DMS153 treated with DMSO at 0.1 percent for 48 hours (cell line): Measurements from ENCODE around the gene PLCH2.

Source experiments
- DNase-seq: peaks from one replicate; lab custom pipeline; 2025; ENCODE audit not compliant: unreplicated experiment; lab: John Stamatoyannopoulos, UW

PLCH2 gene

DNA sequence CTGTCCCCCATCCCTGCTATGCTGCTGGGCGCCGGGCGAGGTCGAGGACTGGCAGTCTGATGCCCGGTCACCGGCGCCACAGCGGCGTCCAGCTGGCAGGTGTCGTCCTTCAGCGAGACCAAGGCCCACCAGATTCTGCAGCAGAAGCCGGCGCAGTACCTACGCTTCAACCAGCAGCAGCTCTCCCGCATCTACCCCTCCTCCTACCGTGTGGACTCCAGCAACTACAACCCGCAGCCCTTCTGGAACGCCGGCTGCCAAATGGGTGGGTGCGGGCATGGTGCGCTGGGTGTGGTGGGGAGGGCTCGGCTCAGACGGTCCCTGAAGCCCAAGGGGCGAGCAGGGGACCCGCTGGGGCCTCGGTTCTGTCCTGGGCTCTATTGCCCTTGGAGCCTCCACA, 20.7 kb downstream of the PLCH2 start:
- DNase-seq: no peak

DNA sequence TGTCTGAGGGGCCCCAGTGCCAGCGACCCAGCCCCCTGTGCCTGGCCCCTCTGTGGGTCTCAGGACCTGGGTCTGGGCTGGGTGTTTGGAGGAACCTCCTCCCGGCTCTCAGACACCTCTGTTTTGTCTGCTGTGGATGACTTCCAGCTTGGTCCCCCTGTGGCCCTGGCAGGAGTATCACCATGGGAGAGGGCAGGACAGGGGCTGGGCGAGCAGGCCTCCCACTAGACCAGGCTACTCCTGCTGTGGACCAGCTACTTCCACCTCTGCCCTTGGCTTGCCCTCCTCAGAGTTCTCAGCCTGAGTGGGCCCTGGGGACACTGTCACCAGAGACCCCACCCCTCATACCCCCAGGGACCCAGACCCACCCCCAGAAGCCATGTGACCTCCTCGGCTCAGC, 21.8 kb downstream of the PLCH2 start:
- no peak for DNase-seq

DNA sequence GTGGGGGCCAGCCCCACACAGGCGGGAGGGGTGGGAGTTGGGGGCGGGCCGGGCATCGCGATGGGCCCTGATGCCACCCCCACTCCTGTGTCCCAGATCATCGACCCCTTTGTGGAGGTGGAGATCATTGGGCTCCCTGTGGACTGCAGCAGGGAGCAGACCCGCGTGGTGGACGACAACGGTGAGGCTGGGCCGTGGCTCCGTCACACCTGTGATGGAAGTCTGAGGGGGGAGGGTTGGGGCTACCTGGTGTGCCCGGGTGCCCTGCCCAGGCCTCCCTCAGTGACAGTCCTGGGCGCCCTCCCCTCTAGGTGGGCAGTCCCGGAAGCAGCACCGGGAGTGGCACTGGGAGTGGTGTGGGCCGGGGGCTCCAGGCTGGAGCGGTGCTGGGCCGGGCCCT, 22.6 kb downstream of the PLCH2 start:
- no peak for DNase-seq

DNA sequence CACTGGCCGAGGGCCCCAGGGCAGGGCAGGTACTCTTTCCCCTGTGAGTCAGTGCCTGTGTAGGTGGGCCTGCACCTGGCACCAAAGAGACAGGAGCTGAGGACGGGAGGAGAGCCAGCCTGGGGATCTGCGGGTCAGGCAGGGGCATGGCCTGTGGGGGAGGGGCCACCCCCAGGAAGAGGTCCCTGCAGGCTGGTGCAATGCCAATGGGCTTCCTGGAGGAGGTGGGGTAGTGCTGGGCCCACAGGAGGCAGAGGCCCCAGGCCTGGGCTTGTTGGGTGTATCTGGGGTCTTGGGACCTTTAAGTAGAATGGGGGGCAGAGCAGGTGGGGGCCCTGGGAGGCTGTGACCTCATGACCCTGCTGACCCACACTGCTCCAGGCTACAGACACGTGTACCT, 23.2 kb downstream of the PLCH2 start:
- DNase-seq: no peak

DNA sequence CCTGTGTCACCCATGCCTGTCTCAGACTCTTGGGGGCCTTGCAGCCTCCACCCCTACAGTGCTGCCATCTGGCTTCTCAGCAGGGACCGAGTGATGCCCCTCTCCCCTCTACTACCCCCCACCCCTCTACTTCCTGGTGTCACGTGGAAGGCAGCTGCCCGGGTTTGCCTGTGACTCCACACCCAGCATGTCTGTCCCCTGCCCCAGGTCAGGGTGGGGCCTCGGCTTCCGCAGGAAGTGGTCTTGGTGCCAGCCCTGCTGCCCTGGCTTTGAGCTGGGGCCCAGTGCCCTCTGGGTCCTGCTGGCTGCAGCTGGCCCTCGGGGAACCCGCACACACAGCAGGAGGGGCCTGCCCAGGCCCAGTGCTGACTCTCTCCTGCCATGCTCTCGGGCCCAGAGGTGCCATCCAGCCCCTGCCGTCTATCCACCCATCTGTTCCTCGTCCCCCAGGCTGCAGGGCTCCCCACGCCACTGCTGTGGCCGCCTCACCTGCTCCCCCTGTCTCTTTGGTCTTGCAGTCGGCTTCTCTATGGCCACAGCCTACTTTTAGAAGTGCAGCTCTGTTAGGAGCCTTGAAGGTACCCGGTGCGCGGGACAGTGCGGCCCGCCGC, 24.0 kb downstream of the PLCH2 start:
- DNase-seq: no peak

DNA sequence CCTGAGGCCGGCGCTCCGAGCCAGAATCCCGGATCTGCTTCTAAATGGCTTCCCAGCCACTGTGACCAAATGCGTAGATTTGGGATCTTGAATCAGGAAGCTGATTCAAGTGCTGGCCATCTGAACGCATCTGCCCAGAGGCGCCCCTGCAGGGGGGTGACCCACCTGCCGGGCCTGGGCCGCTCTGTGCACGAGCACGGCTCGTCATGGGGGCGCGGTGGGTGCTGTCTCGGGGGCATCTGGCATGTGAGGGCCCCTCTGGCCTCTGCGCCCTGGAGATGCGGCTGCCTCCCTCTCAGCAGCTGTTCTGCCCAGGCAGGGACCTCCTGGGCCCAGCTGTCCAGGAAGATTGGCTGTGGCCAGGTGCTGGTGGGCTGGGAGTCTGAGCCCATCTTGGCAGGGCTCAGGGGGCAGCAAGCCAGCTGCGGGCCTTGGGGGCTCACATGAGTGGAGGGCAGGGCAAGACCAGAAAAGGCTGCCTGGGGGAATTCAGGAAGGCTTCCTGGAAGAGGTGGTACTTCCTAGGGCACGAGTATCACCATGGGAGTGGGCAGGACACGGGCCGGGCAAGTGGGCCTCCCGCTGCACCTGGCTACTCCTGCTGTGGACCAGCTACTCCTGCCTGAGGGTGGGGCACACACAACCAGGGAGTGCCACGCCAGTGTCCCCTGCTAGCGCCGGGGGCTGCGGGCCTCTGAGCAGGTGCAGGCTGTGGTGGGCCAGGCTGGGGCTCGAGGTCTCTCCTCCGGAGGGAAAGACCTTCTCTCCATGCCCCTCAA, 25.1 kb downstream of the PLCH2 start:
- DNase-seq: no peak

DNA sequence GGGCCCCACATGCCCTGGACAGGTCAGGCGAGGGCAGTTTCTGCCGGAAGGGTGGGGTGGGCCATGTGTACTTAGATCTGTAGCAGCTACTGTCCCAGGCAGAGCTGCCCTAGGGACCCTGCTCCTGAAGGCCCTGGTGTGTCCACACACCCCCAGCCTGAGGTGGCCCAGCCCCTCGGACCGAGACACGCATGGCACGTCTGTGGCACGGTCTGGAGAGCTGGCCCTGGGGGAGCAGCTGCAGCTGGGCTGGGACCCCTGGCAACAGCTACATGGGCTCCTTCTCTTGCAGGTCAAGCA, 25.7 kb downstream of the PLCH2 start:
- no peak for DNase-seq

DNA sequence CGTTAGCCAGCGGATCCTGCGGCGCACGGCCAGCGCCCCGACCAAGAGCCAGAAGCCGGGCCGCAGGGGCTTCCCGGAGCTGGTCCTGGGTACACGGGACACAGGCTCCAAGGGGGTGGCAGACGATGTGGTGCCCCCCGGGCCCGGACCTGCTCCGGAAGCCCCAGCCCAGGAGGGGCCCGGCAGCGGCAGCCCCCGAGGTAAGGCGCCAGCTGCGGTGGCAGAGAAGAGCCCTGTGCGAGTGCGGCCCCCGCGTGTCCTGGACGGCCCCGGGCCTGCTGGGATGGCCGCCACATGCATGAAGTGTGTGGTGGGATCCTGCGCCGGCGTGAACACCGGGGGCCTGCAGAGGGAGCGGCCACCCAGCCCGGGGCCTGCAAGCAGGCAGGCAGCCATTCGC, 26.1 kb downstream of the PLCH2 start:
- DNase-seq: no peak

DNA sequence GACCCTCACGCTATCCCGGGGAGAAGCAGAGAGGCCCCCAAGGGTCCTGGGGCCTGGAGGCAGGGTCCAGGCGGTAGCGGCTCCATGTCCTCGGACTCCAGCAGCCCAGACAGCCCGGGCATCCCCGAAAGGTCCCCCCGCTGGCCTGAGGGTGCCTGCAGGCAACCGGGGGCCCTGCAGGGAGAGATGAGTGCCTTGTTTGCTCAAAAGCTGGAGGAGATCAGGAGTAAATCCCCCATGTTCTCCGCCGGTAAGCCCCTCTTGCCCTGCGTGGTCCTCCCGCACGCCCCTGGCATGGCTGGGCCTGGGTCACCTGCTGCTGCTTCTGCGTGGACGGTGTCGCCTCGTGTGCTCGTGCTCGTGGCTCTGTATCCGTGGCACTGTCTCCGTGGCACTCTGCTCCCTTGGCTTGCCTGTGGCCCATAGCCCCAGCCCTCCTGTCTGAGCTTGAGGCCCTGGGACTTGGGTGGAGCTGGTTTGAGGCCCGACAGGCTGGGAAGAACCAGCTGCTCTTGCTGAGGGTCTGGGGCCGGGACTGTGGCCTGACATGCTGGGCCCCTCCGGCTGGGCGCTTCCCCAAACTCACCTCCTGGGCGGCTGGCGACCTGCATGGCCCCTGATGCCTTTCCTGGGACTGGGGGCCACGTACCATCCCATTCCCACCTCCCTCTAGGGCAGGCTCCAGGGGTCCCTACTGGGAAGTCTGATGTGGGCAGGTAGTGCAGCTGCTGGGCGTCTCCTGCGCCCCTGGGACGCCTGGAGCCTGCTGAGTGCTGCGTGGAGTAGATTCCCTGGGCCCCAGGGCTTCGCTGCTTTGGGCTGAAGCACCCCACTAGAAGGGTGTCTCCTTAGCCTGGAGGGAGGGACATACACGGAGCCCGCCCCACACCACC, 26.8 kb downstream of the PLCH2 start:
- no peak for DNase-seq

DNA sequence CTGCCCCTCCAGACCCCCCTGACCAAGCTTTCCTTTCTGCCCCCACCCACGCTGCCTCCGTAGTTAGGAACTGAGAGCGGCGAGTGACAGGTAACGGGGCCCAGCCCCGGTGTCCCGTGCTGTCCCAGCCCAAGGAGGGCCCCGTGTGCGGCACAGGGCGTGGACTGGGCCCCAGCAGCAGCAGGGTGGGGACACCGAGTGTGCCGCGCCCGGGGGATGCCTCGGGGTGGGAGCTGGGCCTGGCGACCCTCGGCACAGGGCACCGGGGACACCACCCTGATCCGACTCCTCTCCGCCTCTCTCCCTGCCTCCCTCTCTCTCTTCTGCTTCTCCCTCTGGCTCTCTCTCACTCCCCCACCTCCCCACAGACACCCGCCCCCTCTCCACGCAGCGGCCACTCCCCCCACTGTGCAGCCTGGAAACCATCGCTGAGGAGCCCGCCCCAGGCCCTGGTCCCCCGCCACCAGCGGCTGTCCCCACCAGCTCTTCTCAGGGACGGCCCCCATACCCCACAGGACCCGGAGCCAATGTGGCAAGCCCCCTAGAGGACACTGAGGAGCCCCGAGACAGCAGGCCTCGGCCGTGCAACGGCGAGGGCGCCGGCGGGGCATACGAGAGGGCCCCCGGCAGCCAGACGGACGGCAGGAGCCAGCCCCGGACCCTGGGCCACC, 27.6 kb downstream of the PLCH2 start:
- DNase-seq: no peak

DNA sequence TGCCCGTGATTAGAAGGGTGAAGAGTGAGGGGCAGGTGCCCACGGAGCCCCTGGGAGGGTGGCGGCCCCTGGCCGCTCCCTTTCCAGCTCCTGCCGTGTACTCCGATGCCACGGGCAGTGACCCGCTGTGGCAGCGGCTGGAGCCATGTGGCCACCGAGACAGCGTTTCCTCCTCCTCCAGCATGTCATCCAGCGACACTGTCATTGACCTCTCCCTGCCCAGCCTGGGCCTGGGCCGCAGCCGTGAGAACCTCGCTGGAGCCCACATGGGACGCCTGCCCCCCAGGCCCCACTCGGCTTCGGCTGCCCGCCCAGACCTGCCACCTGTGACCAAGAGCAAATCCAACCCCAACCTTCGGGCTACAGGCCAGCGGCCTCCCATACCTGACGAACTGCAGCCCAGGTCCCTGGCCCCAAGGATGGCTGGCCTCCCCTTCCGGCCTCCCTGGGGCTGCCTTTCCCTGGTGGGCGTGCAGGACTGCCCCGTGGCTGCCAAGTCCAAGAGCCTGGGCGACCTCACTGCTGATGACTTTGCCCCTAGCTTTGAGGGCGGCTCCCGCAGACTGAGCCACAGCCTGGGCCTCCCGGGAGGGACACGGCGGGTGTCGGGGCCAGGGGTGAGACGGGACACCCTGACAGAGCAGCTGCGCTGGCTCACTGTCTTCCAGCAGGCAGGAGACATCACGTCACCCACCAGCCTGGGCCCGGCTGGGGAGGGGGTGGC, 28.3 kb downstream of the PLCH2 start:
- no peak for DNase-seq

DNA sequence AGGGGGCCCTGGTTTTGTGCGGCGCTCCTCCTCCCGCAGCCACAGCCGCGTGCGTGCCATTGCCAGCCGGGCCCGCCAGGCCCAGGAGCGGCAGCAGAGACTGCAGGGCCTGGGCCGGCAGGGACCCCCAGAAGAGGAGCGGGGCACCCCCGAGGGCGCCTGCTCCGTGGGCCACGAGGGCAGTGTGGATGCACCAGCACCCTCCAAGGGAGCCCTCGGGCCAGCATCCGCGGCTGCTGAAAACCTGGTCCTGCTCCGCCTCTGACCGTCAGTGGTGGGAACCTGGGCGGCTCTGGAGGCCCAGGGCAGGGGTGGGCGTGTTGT, 28.8 kb downstream of the PLCH2 start:
- no peak for DNase-seq

DNA sequence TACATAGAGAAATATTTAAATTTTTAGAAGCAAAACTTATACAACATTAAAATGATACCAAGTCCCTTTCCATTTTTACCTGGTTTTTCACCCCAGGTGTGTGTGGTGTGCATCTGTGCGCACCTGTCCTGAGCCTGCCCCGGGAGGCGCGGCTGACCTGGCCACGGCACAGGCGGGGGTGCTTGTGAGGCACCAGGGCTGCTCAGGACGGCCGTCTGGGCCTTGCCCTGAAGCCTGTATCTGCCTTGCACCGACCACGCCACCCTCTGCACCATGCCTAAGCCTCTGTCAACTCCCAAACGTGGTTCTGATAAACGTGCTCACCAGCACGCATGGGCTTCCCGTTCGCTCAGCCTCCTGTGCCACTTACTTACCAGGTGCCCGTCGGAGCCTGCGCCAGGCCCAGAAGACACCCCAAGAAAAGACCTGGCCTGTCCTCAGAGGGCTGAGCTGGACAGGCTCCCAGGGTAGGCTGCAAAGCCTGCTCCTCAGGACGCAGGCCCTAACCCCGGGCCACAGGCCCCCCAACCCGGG, 29.4 kb downstream of the PLCH2 start:
- no peak for DNase-seq

DNA sequence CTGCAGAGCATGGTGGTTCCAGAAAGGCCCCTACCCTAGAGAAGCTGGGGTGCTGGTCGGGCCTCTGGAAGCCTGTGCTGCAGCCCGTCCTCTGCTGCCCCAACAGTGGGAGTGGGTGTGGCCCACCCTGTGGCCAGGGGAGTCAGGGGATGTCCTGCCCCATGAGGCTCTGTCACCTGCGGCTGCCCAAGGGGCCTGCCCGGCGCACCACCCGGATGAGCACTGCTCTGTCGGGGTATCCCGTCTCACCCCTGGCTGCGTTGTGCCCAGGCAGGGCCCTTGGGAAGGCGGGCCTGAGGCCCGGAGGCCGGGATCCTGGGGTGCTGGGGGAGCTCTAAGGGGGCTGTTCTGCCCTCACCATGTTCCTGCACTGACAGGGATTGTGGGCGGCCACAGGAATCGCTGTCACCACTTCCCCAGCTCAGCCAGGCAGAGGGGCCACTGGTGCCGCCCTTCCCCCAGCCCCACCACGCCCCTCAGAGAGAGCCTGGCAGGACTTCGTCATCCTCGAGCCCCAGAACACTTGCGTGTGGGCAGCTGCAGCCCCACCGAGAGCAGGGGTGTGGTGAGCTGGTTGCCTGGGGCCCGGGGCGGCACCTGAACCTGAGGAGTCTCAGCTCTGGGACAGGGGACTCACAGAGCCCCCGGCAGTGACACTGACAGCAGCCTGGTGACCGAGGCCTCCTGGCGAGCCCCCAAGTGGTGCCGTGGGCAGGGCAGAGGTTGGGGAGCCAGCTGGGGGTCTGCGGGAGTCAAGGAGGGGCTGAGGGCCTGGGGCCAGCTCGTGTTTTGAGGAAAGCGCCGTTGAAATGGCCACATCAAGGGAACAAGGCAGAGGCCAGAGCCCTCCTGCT, 30.1 kb downstream of the PLCH2 start:
- DNase-seq: no peak

DNA sequence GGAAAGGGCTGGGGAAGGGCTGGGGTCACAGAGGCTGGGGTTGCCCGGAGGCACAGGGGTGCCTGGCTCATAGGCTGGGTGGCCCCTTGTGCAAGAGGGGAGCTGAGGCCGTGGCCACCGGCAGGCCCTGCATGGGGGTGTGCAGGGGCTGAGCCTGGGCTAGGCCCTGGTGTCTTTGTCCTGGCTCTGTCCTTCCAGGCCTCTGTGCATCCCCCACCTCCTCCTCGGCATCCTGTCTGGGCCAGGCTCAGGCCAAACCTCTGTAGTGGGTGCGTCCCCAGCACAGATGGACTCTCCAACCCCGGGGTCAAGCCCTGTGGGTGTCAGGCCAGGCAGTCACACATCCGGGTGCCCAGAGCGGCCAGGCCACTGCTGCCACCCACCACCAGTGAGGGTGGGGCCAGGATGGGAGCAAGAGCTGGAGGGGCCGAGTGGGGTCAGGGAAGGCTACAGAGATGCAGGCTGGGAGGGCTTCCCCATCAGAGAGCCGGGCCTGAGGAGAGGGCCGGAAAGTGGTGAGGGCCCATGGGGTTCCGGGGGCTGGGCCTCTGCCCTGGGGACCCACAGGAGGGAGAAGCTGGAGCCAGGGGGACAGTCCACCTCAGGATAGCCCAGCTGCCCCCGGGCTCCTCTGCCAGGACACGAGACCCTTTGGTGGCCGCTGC, 30.9 kb downstream of the PLCH2 start:
- DNase-seq: no peak

DNA sequence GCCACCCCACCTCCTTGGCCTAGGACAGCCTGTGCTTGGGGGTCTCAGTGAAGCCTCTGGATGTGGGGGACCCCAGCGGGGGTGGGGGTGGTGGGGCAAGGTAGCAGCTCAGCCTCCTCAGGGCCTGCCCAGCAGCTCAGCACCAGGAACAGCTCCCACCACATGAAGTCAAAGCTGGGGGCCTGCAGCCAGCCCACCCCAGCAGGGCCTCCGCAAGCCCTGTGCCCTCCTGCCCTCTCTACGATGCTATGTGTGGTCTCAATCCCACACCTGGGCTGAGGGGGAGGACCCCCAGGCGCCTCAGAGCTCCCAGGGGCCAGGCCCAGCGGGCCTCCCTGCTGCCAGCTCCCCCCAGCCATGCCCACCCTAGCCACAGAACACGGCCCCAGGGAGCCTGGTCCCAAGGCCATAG, 31.7 kb downstream of the PLCH2 start:
- DNase-seq: no peak

DNA sequence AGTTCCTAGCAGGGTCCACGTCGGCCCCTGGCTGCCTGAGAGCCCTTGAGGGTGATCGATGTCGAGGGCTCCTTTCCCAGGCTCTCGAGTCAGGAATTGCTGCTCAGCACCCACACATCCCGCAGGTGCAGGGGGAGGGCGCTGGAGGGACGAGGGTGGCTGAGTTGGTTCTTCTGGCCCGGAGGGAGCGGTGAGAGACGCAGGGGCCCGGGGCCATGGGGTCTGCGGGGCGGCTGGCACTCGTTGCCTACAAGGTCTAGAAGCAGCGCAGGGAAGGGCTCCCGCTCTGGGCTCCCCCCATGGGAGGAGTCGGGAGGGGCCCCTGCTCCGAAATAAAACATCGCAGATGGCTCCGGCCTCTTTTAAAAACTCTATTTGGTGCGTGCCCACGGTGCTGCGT, 32.1 kb downstream of the PLCH2 start:
- no peak for DNase-seq

DNA sequence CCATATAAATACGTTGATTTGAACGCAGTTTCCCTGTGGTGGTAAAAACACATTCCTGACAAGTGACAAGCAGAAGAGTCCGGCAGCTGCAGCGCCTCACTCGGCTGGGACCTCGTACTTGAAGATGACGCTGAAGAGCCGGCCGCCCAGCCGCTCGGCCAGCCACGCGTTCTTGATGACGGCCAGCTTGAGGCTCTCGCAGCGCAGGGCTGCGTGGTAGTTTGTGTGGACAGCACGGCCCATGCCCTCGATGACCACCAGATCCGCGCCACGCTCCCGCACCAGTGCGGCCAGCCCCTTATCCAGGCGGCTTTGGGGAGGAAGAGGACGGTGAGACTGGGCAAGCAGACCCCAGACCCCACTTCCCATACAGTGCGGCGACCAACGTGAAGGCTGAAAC, 32.7 kb downstream of the PLCH2 start:
- no peak for DNase-seq

DNA sequence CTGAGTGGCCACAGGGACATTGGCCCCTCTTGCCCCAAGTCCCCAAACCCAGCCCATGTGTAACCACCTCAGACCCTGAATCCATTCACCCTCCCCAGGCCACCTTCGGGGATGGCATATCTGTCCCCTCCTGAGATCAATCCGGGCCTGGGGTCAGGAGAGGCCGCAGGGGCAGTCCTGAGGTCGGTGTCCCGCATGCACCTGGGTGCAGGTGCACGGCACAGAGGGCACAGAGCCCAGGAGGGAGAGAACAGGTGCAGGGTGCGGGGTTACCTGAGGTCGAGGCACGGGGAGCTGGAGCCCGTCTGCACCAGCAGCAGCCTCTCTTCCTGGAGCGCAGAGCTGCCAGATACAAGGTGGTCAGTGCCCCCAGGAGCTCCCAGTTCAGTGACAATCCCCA, 33.5 kb downstream of the PLCH2 start:
- no peak for DNase-seq
